Measurements from ENCODE around the gene KDM6A.
"Not testable (repeated sequence)": the region's sequence is repeated elsewhere in the genome, so short reads cannot be mapped to it uniquely, and the experiment has no call there.

The KDM6A gene

GRCh38 chrX:44935640-44936039 lies 62.7 kb downstream of the KDM6A start:
- Histone ChIP-seq H3K4me1 (ENCODE audit: control insufficient read depth in 1 of 2, insufficient read depth in 2 of 2, low read length in 2 of 2) (peaks cover 0 to 4% of the 10 kb centered on the region in 2 experiments), H4K8ac (ENCODE audit: low read depth, low read length) (no peak overlapping the region), H3K14ac (ENCODE audit: low read length) (no peak overlapping the region), H3K4ac (ENCODE audit: low read depth, low read length) (no peak overlapping the region), H3K79me1 (ENCODE audit: low read length) (no peaks in the 10 kb centered on the region), H3K27me3 (ENCODE audit: insufficient read depth, low read length) (no peaks in the 10 kb centered on the region), H3K18ac (ENCODE audit: low read length) (no peak overlapping the region), H3K23ac (ENCODE audit: low read length) (no peak overlapping the region), H3K79me2 (ENCODE audit: control insufficient read depth, insufficient read depth, low read length, poor library complexity) (peaks cover 2% of the 10 kb centered on the region), H2BK12ac (ENCODE audit: low read length) (no peak overlapping the region), H2AK5ac (ENCODE audit: low read length) (no peak overlapping the region), H4K91ac (ENCODE audit: low read depth, low read length) (no peak overlapping the region), H3K4me2 (ENCODE audit: low read length) (no peak overlapping the region), H2BK120ac (ENCODE audit: insufficient read depth, low read length, poor library complexity) (no peak overlapping the region), H3K36me3 (ENCODE audit: control insufficient read depth in 1 of 2, insufficient read depth in 2 of 2, low read length in 2 of 2) (no peaks in the 10 kb centered on the region), H2AFZ (ENCODE audit: insufficient read depth, low read length, poor library complexity) (no peak overlapping the region), H4K12ac (ENCODE audit: low read depth, low read length) (no peak overlapping the region), H3K27ac (ENCODE audit: low read depth, low read length) (no peak overlapping the region), H3K9ac (ENCODE audit: low read length) (no peak overlapping the region), H2BK5ac (ENCODE audit: low read depth, low read length, poor library complexity) (no peak overlapping the region), H3K4me3 (ENCODE audit: low read depth, low read length) (no peak overlapping the region), H3K9me3 (ENCODE audit: insufficient read depth, low read depth, low read length) (no peaks in the 10 kb centered on the region)
- DNase-seq, result peak; percentile 47 to 85
- no CpG with 5 or more reads among the region's 5 CpGs for WGBS (ENCODE audit: extremely low coverage, insufficient coverage, insufficient read length)

DNA sequence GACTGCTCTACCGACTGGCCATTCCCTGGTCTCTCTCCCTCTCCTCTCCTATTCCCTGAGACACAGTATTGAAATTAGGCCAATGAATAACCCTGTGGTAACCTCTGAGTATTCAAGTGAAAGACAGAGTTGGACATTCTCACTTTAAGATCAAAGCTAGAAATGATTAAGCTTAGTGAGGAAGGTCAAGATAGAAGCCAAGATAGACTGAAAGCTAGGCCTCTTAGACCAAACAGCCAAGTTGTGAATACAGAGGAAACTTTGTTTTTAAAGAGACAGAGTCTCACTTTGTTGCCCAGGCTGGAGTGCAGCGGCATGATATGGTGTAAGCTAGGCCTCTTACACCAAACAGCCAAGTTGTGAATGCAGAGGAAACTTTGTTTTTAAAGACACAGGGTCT lies 64.6 kb downstream of the KDM6A start:
- H4K12ac ChIP-seq (ENCODE audit: low read depth, low read length), result no peak overlapping the region
- H2AK5ac ChIP-seq (ENCODE audit: low read length), result no peak overlapping the region
- H3K27me3 ChIP-seq (ENCODE audit: insufficient read depth, low read length), result no peaks in the 10 kb centered on the region
- no peak for DNase-seq
- no peak overlapping the region for H3K27ac ChIP-seq (ENCODE audit: low read depth, low read length)
- H3K4me3 ChIP-seq (ENCODE audit: low read depth, low read length), result no peak overlapping the region
- peaks cover 0 to 4% of the 10 kb centered on the region in 2 experiments for H3K4me1 ChIP-seq (ENCODE audit: control insufficient read depth in 1 of 2, insufficient read depth in 2 of 2, low read length in 2 of 2)
- no peak overlapping the region for H3K9ac ChIP-seq (ENCODE audit: low read length)
- no peak overlapping the region for H3K18ac ChIP-seq (ENCODE audit: low read length)
- H2BK120ac ChIP-seq (ENCODE audit: insufficient read depth, low read length, poor library complexity), result no peak overlapping the region
- no peak overlapping the region for H3K4me2 ChIP-seq (ENCODE audit: low read length)
- H4K91ac ChIP-seq (ENCODE audit: low read depth, low read length), result no peak overlapping the region
- WGBS (ENCODE audit: extremely low coverage, insufficient coverage, insufficient read length), result no CpG with 5 or more reads among the region's 2 CpGs
- no peak overlapping the region for H3K14ac ChIP-seq (ENCODE audit: low read length)
- no peak overlapping the region for H2AFZ ChIP-seq (ENCODE audit: insufficient read depth, low read length, poor library complexity)
- no peak overlapping the region for H3K4ac ChIP-seq (ENCODE audit: low read depth, low read length)
- no peaks in the 10 kb centered on the region for H3K79me1 ChIP-seq (ENCODE audit: low read length)
- H3K23ac ChIP-seq (ENCODE audit: low read length), result no peak overlapping the region
- H4K8ac ChIP-seq (ENCODE audit: low read depth, low read length), result no peak overlapping the region
- H2BK5ac ChIP-seq (ENCODE audit: low read depth, low read length, poor library complexity), result no peak overlapping the region
- no peak overlapping the region for H2BK12ac ChIP-seq (ENCODE audit: low read length)
- H3K9me3 ChIP-seq (ENCODE audit: insufficient read depth, low read depth, low read length), result no peaks in the 10 kb centered on the region
- H3K36me3 ChIP-seq (ENCODE audit: control insufficient read depth in 1 of 2, insufficient read depth in 2 of 2, low read length in 2 of 2), result no peaks in the 10 kb centered on the region
- peaks cover 2% of the 10 kb centered on the region for H3K79me2 ChIP-seq (ENCODE audit: control insufficient read depth, insufficient read depth, low read length, poor library complexity)

GRCh38 chrX:44938111-44938510 lies 65.1 kb downstream of the KDM6A start:
- no peak overlapping the region for H4K12ac ChIP-seq (ENCODE audit: low read depth, low read length)
- H3K79me2 ChIP-seq (ENCODE audit: control insufficient read depth, insufficient read depth, low read length, poor library complexity), result peaks cover 2% of the 10 kb centered on the region
- H2BK5ac ChIP-seq (ENCODE audit: low read depth, low read length, poor library complexity), result no peak overlapping the region
- no peak overlapping the region for H3K23ac ChIP-seq (ENCODE audit: low read length)
- H3K36me3 ChIP-seq (ENCODE audit: control insufficient read depth in 1 of 2, insufficient read depth in 2 of 2, low read length in 2 of 2), result no peaks in the 10 kb centered on the region
- no peak overlapping the region for H2AK5ac ChIP-seq (ENCODE audit: low read length)
- H2AFZ ChIP-seq (ENCODE audit: insufficient read depth, low read length, poor library complexity), result no peak overlapping the region
- H3K14ac ChIP-seq (ENCODE audit: low read length), result no peak overlapping the region
- no peak overlapping the region for H3K4me3 ChIP-seq (ENCODE audit: low read depth, low read length)
- no peak overlapping the region for H4K91ac ChIP-seq (ENCODE audit: low read depth, low read length)
- no peak overlapping the region for H2BK12ac ChIP-seq (ENCODE audit: low read length)
- H3K79me1 ChIP-seq (ENCODE audit: low read length), result no peaks in the 10 kb centered on the region
- H3K4me2 ChIP-seq (ENCODE audit: low read length), result no peak overlapping the region
- H3K9me3 ChIP-seq (ENCODE audit: insufficient read depth, low read depth, low read length), result no peaks in the 10 kb centered on the region
- H3K9ac ChIP-seq (ENCODE audit: low read length), result no peak overlapping the region
- peaks cover 0 to 4% of the 10 kb centered on the region in 2 experiments for H3K4me1 ChIP-seq (ENCODE audit: control insufficient read depth in 1 of 2, insufficient read depth in 2 of 2, low read length in 2 of 2)
- H3K4ac ChIP-seq (ENCODE audit: low read depth, low read length), result no peak overlapping the region
- H4K8ac ChIP-seq (ENCODE audit: low read depth, low read length), result no peak overlapping the region
- DNase-seq, result no peak
- no peak overlapping the region for H2BK120ac ChIP-seq (ENCODE audit: insufficient read depth, low read length, poor library complexity)
- H3K27me3 ChIP-seq (ENCODE audit: insufficient read depth, low read length), result no peaks in the 10 kb centered on the region
- H3K18ac ChIP-seq (ENCODE audit: low read length), result no peak overlapping the region
- WGBS (ENCODE audit: extremely low coverage, insufficient coverage, insufficient read length), result no CpG with 5 or more reads among the region's 4 CpGs
- no peak overlapping the region for H3K27ac ChIP-seq (ENCODE audit: low read depth, low read length)

- not testable (repeated sequence) for H3K4me3 ChIP-seq (ENCODE audit: low read depth, low read length); H3K4me1 ChIP-seq (ENCODE audit: control insufficient read depth in 1 of 2, insufficient read depth in 2 of 2, low read length in 2 of 2); H3K9me3 ChIP-seq (ENCODE audit: insufficient read depth, low read depth, low read length); H3K14ac ChIP-seq (ENCODE audit: low read length); H2BK120ac ChIP-seq (ENCODE audit: insufficient read depth, low read length, poor library complexity); H2BK12ac ChIP-seq (ENCODE audit: low read length); H3K4me2 ChIP-seq (ENCODE audit: low read length); H3K36me3 ChIP-seq (ENCODE audit: control insufficient read depth in 1 of 2, insufficient read depth in 2 of 2, low read length in 2 of 2); H3K79me2 ChIP-seq (ENCODE audit: control insufficient read depth, insufficient read depth, low read length, poor library complexity); H4K91ac ChIP-seq (ENCODE audit: low read depth, low read length); H3K18ac ChIP-seq (ENCODE audit: low read length); H2AK5ac ChIP-seq (ENCODE audit: low read length); H3K79me1 ChIP-seq (ENCODE audit: low read length); H4K12ac ChIP-seq (ENCODE audit: low read depth, low read length); H2AFZ ChIP-seq (ENCODE audit: insufficient read depth, low read length, poor library complexity); H3K23ac ChIP-seq (ENCODE audit: low read length); H3K27me3 ChIP-seq (ENCODE audit: insufficient read depth, low read length); H2BK5ac ChIP-seq (ENCODE audit: low read depth, low read length, poor library complexity); H4K8ac ChIP-seq (ENCODE audit: low read depth, low read length); H3K9ac ChIP-seq (ENCODE audit: low read length); H3K27ac ChIP-seq (ENCODE audit: low read depth, low read length); H3K4ac ChIP-seq (ENCODE audit: low read depth, low read length)
- DNase-seq, result peak in 1 of 2 donors; percentile 38
- no CpG with 5 or more reads among the region's 12 CpGs for WGBS (ENCODE audit: extremely low coverage, insufficient coverage, insufficient read length)
Observed at GRCh38 chrX:44940541-44940940, 67.6 kb downstream of the KDM6A start.

Data from trophoblast cell (in vitro differentiated cells and primary cell).